ENCODE measurements around the gene FAM20A.
"Not testable (repeated sequence)": the region's sequence is repeated elsewhere in the genome, so short reads cannot be mapped to it uniquely, and the experiment has no call there.

FAM20A gene

DNA sequence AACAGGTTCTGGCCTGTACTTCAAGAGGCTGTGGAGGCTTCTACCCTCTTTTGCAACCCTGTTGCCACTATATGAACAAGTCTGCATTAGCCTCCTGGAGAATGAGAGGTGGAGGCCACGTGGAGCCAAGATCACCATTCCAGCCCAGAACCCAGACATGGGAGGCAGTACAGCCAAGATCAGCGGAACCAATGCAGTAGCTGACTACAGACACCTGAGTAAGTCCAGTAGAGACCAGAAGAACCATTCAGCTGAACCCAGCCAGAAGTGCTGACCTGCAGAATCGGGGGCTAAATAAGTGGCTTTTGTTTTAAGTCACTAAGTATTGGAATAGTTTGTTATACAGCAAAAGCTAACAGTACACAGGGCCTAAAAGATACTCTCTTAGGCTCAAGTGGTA lies 12.1 kb downstream of the FAM20A start:
- no peak for DNase-seq (ENCODE audit: low read depth in 1 of 2, low spot score in 1 of 2)

- no peak for DNase-seq (ENCODE audit: low read depth in 1 of 2, low spot score in 1 of 2)
These were observed 12.8 kb downstream of the FAM20A start for GRCh38 chr17:68588362-68588761.

DNA sequence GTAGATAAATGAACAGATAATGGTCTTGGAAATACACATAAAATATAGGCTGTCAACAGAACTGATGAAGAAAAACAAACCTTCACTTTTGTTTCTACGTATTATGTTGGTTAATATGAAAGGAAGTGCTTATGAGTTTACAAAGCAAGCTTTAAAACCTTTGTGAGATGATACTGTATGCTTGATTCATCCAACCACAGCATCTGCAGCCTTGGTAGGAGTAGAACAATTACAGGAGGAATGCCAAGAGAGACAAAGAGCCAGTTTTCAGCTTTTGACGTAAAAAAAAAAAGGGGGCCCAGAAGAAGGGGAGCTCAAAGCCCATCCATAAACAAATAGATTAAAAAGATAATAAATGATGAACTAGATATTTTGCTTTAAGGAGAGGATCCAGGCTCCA lies 13.3 kb downstream of the FAM20A start:
- no peak for DNase-seq (ENCODE audit: low read depth in 1 of 2, low spot score in 1 of 2)

- no peak for DNase-seq (ENCODE audit: low read depth in 1 of 2, low spot score in 1 of 2)
These were observed 14.1 kb downstream of the FAM20A start for GRCh38 chr17:68587026-68587425.

DNA sequence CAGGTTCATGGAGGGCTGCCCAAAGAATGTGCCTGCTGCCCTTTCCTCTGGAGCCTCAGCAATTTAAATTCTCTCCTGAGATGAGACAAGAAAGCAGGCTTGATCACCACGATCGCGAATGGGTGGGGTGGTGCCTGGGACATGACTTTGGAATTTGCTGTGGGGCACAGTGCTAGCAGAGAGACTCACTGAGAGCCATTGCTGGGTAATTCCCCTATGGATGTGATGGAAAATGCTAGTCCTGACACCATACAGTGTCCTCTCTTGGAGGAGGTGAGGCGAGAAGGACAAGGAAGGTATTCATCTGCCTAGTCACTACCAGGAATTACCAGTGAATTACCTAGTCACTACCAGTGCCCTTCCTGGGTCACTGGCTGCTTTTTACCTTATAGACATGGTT lies 15.5 kb downstream of the FAM20A start:
- DNase-seq (ENCODE audit: low read depth in 1 of 2, low spot score in 1 of 2) = no peak

DNA sequence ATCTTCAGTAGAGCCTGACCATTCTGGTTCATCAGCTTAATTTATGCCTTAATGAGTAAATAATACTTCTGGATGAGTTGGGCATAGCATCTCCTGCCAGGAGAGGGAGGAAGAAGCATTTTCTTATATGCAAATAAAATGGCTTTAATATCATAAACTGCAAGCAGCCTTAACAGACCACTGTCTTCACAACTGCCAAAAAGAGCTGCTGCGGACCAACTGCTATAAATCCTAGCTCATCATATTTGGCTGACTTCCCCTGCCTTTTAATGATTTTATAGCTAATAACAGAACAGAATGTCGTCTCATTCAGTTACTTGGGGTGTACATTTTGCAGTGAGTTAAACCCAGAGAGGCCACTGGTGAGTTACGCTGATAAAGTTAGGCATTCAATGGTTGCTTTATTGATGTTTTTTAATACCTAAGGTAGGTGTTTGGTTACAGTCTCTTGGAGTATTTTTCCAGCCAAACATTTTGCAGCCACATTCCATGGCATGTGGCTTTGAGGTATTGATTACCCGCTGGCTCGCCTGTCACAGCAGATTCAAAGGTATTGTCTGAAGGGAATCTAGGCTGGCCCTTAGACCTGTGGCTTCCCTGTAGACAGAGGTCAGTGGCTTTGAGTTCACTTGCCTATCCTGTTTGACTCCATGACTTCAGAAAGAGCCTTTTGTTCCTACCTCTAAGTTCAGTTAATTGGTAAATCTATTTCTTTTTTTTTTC lies 16.4 kb downstream of the FAM20A start:
- no peak for DNase-seq (ENCODE audit: low read depth in 1 of 2, low spot score in 1 of 2)

DNA sequence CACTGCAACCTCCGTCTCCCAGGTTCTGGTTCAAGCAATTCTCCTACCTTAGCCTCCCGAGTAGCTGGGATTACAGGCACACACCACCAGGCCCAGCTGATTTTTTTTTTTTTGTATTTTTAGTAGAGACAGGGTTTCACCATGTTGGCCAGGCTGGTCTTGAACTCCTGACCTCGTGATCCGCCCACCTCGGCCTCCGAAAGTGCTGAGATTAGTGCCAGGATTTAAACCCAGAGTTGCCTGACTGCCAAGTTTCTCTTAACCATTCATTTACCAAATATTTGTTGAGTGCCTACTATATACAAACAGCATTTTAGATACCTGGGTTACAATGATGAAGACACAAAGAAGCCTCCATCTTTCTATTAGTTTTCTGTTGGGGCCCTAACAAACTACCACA lies 18.3 kb downstream of the FAM20A start:
- DNase-seq (ENCODE audit: low read depth in 1 of 2, low spot score in 1 of 2) = not testable (repeated sequence)

- DNase-seq (ENCODE audit: low read depth in 1 of 2, low spot score in 1 of 2) = no peak
These were observed 19.1 kb downstream of the FAM20A start for GRCh38 chr17:68581863-68582645.

GRCh38 chr17:68580236-68580770 lies 20.9 kb downstream of the FAM20A start:
- DNase-seq (ENCODE audit: low read depth in 1 of 2, low spot score in 1 of 2) = no peak

DNA sequence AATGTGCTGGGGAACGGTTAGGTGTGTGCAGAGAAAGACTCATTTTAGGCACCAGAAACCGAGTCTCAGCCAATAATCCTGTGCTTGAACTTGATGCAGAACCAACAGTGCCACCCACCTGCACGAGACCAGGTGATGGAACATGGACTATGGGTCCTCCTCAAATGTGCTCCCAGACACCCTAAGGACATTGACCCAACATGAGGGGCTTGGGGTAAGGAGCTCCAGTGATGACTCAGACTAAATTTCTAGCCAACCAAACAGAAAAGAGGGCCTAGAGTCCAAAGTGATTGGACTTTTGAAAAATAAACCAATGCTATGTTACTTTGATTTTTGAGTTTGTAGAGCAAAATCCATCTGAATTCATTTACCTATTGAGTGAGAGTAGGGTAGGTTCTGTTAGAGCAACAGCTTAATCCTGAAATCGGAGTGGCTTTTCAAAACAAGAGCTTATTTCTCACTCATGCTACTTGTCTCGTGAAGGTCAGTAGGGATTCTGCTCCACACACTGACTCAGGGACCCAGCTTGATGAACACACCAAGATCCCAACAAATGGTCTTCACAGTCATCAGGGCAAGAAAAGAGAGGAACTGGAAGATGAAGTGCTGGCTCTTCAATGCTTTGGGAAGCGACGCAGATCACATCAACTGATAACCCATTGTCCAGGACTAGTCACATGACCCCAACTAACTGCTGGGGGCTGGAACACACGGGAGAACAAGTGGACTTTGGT lies 21.8 kb downstream of the FAM20A start:
- no peak for DNase-seq (ENCODE audit: low read depth in 1 of 2, low spot score in 1 of 2)

DNA sequence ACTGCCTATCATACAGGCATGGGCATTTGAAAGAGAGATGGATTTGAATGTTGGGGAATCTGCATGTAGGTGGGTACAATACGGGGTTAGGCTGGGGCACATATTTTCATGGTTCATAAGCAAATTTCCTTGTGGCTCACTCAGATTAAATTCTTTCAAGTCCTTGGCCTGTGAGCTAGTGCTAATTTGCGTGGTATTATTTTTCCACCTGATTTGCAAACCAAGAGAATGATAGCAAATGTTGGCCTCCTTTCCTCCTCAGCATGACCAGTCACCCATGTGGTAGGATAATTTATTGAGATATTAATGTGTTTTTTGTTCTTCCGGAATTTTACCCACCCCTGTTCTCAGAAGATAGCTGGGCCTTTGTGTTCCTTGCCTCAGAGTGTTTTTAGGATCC lies 22.9 kb downstream of the FAM20A start:
- no peak for DNase-seq (ENCODE audit: low read depth in 1 of 2, low spot score in 1 of 2)

DNA sequence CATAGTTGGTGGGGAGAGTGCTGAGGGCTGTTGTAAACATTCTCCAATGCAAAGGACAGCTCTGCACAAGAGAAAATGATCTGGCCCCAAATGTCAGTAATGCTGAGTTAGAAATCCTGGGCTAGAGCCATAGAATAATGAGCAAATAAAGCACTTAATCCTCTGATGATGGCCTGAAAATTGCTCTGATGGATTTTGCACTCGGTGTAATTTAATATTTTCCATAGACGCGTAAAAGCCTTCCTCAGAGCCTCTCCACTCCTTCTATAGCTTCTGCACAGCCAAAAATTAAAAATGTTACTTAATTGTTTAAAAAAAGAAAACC lies 23.7 kb downstream of the FAM20A start:
- no peak for DNase-seq (ENCODE audit: low read depth in 1 of 2, low spot score in 1 of 2)

DNA sequence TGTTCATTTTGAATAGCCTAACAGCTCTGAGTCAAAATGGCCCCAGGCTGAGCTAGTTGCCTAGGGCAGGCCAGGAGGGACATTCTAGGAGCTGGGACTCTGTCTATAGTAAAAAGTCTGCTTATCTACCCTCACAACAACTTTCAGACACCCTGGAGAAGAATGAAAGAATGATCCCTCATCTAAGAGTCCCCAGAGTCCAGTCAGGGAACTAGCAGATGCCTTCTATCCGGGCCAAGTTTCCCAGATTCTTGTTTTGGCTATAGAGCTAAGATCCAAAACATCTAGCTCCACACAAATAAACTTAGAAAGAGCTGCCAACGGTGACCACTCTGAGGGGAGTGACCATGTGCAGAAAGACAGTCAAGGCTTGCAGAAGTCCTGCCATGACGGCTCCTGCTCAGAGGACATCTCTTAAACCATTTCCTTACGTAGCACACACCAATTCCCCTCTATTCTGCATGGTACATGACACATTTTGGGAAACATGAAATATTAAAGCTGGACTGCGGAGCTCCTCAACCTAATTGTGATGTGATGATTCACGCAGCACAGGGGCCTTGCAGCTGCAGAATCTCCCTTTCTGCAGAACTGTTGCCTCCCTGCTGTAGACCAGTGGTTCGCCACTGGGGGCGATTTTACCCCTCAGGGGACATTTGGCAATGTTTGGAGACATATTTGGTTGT lies 24.2 kb downstream of the FAM20A start:
- DNase-seq (ENCODE audit: low read depth in 1 of 2, low spot score in 1 of 2) = no peak

DNA sequence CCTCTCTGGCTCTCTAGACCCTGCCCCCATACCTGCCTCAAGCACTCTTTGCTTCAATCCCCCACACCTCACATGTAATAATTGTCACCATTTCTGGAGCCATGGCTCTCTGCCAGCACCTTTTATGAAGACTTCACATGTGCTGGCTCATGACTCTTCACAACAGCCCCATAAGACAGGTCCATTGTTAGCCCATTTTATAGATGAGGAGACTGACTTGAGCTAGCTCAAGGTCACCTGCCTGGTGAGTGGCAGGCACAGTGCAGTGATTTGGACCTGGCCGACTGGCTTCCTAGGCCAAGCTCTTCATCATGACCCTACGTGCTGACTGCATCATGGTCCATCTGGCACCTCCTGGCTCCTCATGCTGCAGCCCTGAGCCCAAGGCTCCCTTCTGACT lies 25.0 kb downstream of the FAM20A start:
- DNase-seq (ENCODE audit: low read depth in 1 of 2, low spot score in 1 of 2) = no peak

DNA sequence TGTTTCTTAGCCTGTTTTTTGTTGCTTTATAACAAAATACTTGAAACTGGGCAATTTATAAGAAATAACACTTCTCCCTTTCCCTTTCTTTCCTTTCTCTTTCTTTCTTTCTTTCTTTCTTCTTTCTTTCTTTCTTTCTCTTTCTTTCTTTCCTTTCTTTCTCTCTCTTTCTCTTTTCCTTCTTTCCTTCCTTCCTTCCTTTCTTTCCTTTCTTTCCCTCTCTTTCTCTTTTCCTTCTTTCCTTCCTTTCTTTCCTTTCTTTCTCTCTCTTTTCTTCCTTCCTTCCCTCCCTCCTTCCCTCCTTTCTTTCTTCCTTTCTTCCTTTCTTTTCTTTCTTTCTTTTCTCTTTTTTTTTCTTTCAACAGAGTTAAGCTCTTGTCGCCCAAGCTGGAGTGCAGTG lies 27.8 kb downstream of the FAM20A start:
- no peak for DNase-seq (ENCODE audit: low read depth in 1 of 2, low spot score in 1 of 2)

DNA sequence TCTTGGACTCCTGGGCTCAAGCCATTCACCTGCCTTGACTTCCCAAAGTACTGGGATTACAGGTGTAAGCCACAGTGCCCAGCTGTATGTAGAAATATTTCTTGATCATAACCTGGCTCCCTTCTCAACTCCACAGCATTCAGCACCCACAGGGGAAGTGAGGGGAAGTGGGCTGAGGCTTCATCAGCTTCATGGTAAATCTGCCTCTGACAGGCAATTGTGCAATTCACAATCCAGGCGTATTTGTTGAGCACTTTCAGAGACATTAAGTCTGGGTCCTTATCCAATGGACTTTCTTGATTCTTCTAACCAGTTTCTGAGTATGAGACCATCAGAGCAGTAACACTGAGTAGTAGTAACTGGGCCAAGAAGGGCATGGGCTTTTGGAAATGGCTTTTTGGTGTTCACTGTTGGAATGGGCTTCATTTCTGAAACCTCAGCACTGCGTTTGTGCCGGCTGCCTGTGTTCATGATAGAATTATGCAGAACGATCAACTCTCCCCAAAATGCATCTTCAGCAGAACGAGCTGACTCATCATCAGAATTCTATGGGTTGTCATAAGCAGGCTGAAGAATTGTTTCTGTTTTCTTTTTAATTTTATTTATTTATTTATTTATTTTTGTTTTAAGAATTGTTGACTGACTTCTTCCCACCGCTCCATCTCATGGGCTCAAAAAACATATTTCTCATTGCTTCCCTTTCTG lies 28.9 kb downstream of the FAM20A start:
- DNase-seq (ENCODE audit: low read depth in 1 of 2, low spot score in 1 of 2) = no peak

GRCh38 chr17:68570526-68570925 lies 30.6 kb downstream of the FAM20A start:
- DNase-seq (ENCODE audit: low read depth in 1 of 2, low spot score in 1 of 2) = no peak

GRCh38 chr17:68569346-68569745 lies 31.8 kb downstream of the FAM20A start:
- no peak for DNase-seq (ENCODE audit: low read depth in 1 of 2, low spot score in 1 of 2)

GRCh38 chr17:68568581-68568980 lies 32.6 kb downstream of the FAM20A start:
- DNase-seq (ENCODE audit: low read depth in 1 of 2, low spot score in 1 of 2) = no peak

GRCh38 chr17:68567581-68567980 lies 33.6 kb downstream of the FAM20A start:
- no peak for DNase-seq (ENCODE audit: low read depth in 1 of 2, low spot score in 1 of 2)

DNA sequence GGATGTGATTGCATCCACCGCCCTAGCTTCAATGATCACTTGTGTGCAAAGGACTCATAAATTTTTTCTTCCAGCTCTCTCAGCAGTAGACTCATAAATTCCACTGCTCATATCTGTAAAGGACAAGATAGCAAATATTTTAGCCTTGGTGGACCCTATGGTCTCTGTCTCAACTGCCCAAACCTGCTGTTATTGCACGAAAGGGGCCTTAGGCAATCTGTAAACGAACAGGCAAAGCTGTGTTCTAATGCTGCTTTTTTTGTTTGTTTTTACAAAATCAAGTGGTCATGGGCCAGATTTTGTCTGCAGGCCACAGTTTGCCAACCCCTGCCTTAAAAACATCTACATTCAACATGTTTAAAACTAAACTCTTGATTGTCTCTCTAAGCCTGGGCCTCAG lies 34.1 kb downstream of the FAM20A start:
- no peak for DNase-seq (ENCODE audit: low read depth in 1 of 2, low spot score in 1 of 2)

Data from activated T-helper 1 cell treated with anti-CD3 and anti-CD28 coated beads, Interleukin-2, amount 50 U/mL, for 16 hours (primary cell).